ENCODE data around the gene HVCN1. TPM values are rescaled to one million over a fixed set of nuclear protein-coding genes. Genes with fewer than 3 reads are reported as not detected.
"Not testable (repeated sequence)": the region's sequence is repeated elsewhere in the genome, so short reads cannot be mapped to it uniquely, and the experiment has no call there.

HVCN1 gene
- polyA plus RNA-seq, 2 of the 4 experiments (the other 2 are of a cell fraction), result 0.34 to 1.1 TPM

GRCh38 chr12:110606253-110606611 is 82.7 kb downstream of the HVCN1 start:
- FAIRE-seq, result no peak
- ChIA-PET CTCF (interaction anchor here (0.6 to 11.9 kb wide), 3 partner anchors 96 to 138 kb away, joined by 3 to 184 read pairs (median 168); partner anchors contain the start of genes FAM216A and GPN3), POLR2A (no interaction called here)
- H3K4me3 ChIP-seq, result no peak overlapping the region
- no peak for ATAC-seq
- H3K9me3 ChIP-seq, result no peaks in the 10 kb centered on the region
- WGBS (ENCODE audit: missing lambda C conversion rate), result 89% methylated on average over 8 of the region's 8 CpGs
- TF ChIP-seq NPAS2 (CRISPR knock-in tag; IDR thresholded peaks at IDR 0.05; ENCODE audit: borderline replicate concordance), result no peak
- TF ChIP-seq ZNF302 (CRISPR knock-in tag; IDR thresholded peaks at IDR 0.05), result no peak
- TF ChIP-seq POLR2A (IDR thresholded peaks at IDR 0.05; ENCODE audit: low read length), result no peak
- no peak for TF ChIP-seq JUN (IDR thresholded peaks at IDR 0.05)
- no peak for TF ChIP-seq MAZ (IDR thresholded peaks at IDR 0.05; ENCODE audit: borderline replicate concordance, low read depth, low read length)
- no peak for TF ChIP-seq HOXB13 (CRISPR knock-in tag; IDR thresholded peaks at IDR 0.05; ENCODE audit: low read depth)
- no peak for TF ChIP-seq NR3C1 (IDR thresholded peaks at IDR 0.05)
- TF ChIP-seq CEBPB (IDR thresholded peaks at IDR 0.05), result no peak
- no peak for TF ChIP-seq ZSCAN20 (CRISPR knock-in tag; IDR thresholded peaks at IDR 0.05)
- TF ChIP-seq PHF8 (IDR thresholded peaks at IDR 0.05; ENCODE audit: borderline replicate concordance, low read depth), result no peak
- TF ChIP-seq RARB (CRISPR knock-in tag; IDR thresholded peaks at IDR 0.05), result no peak
- no peak for TF ChIP-seq CHD4 (IDR thresholded peaks at IDR 0.05; ENCODE audit: borderline replicate concordance)
- no peak for TF ChIP-seq BHLHE40 (IDR thresholded peaks at IDR 0.05; ENCODE audit: low read depth, low read length)
- TF ChIP-seq CBX8 (IDR thresholded peaks at IDR 0.05), result no peak
- TF ChIP-seq RCOR1 (IDR thresholded peaks at IDR 0.05; ENCODE audit: low read depth, low read length), result no peak
- no peak for TF ChIP-seq MYC (IDR thresholded peaks at IDR 0.05; ENCODE audit: borderline replicate concordance, low read length)
- H3K4me1 ChIP-seq, result no peaks in the 10 kb centered on the region
- H3K27ac ChIP-seq, result no peak overlapping the region
- DNase-seq (ENCODE audit: low read depth in 1 of 2, low spot score in 1 of 2), result no peak
- no peak overlapping the region for H3K4me2 ChIP-seq

- FAIRE-seq, result peak; percentile 28
- DNase-seq (ENCODE audit: low read depth in 1 of 2, low spot score in 1 of 2), result peak; percentile 73 to 80
These were observed 86.7 kb downstream of the HVCN1 start for GRCh38 chr12:110602085-110602814.

GRCh38 chr12:110600254-110600653 is 88.7 kb downstream of the HVCN1 start:
- CTCF ChIA-PET, result interaction anchor here (0.6 to 11.9 kb wide), 40 partner anchors 11 to 1811 kb away, joined by 3 to 184 read pairs (median 6); partner anchors contain the start of genes ARPC3, FAM216A, GPN3 and RAD9B
- DNase-seq (ENCODE audit: low read depth in 1 of 2, low spot score in 1 of 2) (peak; percentile 56 to 77), ATAC-seq (peak in 1 of 2 experiments; percentile 28; a peak in 2 of 6 replicates), FAIRE-seq (no peak)
- H3K4me1 ChIP-seq, result no peaks in the 10 kb centered on the region
- no peak overlapping the region for H3K4me2 ChIP-seq
- POLR2A ChIA-PET, result interaction anchor here (1.0 to 1.4 kb wide), 2 partner anchors 131 to 150 kb away, joined by 4 to 5 read pairs; partner anchors contain the start of genes ARPC3 and FAM216A
- H3K4me3 ChIP-seq, result no peak overlapping the region
- peak; percentile 96 for TF ChIP-seq SMC3 (IDR thresholded peaks at IDR 0.05)
- no peak for TF ChIP-seq BCL3 (IDR thresholded peaks at IDR 0.05)
- TF ChIP-seq CTCF (IDR thresholded peaks at IDR 0.05), result peak; percentile 86
- TF ChIP-seq HES2 (IDR thresholded peaks at IDR 0.05), result 0 out of 2 replicates have a peak, but pooled peaks have one; percentile 24
- TF ChIP-seq E2F6 (IDR thresholded peaks at IDR 0.05; ENCODE audit: borderline replicate concordance, low read depth), result no peak
- peak; percentile 98 to 99 for TF ChIP-seq CEBPB (IDR thresholded peaks at IDR 0.05)
- peak; percentile 91 to 95 for TF ChIP-seq RAD21 (conservative IDR thresholded peaks at IDR 0.05 in 1 of 2, IDR thresholded peaks at IDR 0.05 in 1 of 2)
- H3K27ac ChIP-seq, result no peak overlapping the region
- H3K9me3 ChIP-seq, result no peaks in the 10 kb centered on the region
- WGBS (ENCODE audit: missing lambda C conversion rate), result 8% methylated on average over 4 of the region's 4 CpGs

More at GRCh38 chr12:110602085-110602814, 86.7 kb downstream of the HVCN1 start:
- 0 out of 3 replicates have a peak overlapping the region, but pooled peaks have one; percentile 4 for H3K4me2 ChIP-seq
- not testable (repeated sequence) for H3K9me3 ChIP-seq, H3K27ac ChIP-seq, H3K4me3 ChIP-seq, H3K4me1 ChIP-seq
- ChIA-PET POLR2A (interaction anchor here (0.5 to 1.2 kb wide), 2 partner anchors 134 to 168 kb away, joined by 5 to 7 read pairs; partner anchors contain the start of genes FAM216A and GPN3), CTCF (interaction anchor here (0.6 to 11.9 kb wide), 62 partner anchors 9 to 797 kb away, joined by 3 to 184 read pairs (median 6); partner anchors contain the start of genes ARPC3, CCDC63, FAM216A and GPN3)
- TF ChIP-seq CTCF (IDR thresholded peaks at IDR 0.05), result peak; percentile 87
- TF ChIP-seq SMC3 (IDR thresholded peaks at IDR 0.05), result peak; percentile 90
- peak in 1 of 2 experiments; percentile 29; a peak in 1 of 4 replicates for TF ChIP-seq CEBPB (IDR thresholded peaks at IDR 0.05)
- TF ChIP-seq RAD21 (conservative IDR thresholded peaks at IDR 0.05 in 1 of 2, IDR thresholded peaks at IDR 0.05 in 1 of 2), result peak; percentile 85 to 93
- WGBS (ENCODE audit: missing lambda C conversion rate), result 44% methylated on average over 14 of the region's 14 CpGs
- peak; percentile 80 to 89; a peak in 4 of 6 replicates for ATAC-seq
